ENCODE results near the gene RIPK4. TPM values are rescaled to one million over a fixed set of nuclear protein-coding genes. Genes with fewer than 3 reads are reported as not detected.
A peak's percentile ranks its signal among the peaks of the same experiment; 100 is the strongest.
"Not testable (repeated sequence)": the region's sequence is repeated elsewhere in the genome, so short reads cannot be mapped to it uniquely, and the experiment has no call there.

RIPK4 gene
- total RNA-seq, 1 experiment from 2014 or later = 0.76 TPM

DNA sequence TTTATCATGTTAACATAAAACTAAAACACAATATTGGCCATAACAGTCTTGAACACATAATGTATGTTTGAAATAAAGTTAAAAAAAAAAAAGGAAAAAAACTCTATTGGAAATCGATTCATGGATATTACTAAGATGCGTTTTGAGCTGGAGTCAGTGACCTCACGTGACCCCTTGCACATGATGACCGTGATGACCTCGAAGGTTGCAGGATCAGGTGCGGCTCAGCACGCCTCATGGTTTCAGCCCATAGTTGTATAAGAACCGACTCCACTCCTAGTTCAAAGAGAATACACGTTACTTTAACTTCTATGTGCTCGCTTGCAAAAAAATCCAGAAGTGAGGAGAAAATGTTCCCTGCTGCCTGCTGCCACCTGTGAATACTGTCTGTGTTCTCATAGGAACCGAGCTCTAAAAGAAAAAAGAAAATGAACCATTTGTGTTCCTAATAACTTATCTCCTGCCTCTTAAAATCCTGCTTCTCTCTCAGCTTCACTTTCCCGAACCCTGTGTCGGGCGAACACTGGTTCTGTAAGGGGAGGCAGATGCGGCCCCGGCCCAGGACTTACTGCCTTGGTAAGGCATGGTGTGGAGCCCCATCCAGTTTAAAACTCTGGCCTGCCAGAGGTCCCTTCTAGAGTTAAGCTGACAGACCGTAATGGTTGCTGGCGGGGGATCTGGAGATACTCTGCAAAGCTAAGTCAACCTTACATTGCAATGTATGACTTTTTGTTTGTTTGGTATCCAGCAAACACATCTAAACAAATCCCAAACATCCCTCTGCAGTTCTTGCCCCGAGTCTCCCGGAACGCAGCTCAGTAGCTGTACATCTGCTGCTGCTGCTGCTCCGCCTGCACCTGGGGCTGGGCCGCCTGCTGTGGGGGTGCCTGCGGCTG is 33.8 kb upstream of the RIPK4 start:
- no peaks in the 10 kb centered on the region for H3K27me3 ChIP-seq
- no peak overlapping the region for H3K4me3 ChIP-seq
- H3K36me3 ChIP-seq = peaks cover 42% of the 10 kb centered on the region
- no peak for DNase-seq
- no peaks in the 10 kb centered on the region for H3K9me3 ChIP-seq

DNA sequence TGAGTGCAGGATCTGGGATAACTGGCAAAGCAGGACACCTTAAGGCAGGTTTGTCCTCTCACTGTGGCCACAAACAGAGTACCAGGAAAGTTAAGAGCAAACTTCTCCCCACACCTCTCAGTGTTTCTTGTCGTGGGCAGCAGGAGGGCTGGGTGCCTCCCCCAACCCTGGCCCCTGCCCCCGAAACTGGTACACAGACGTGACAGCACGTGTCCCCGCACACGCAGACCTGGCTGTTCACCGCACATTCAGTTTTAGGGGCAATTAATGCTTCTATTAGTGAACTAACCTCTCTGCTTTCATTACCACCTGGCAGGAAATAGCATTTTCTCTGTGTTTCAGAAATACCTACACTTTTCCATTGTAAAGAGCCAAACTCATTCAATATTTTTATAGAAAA is 32.9 kb upstream of the RIPK4 start:
- no peaks in the 10 kb centered on the region for H3K27me3 ChIP-seq
- H3K36me3 ChIP-seq = peaks cover 38% of the 10 kb centered on the region
- H3K9me3 ChIP-seq = no peaks in the 10 kb centered on the region
- no peak overlapping the region for H3K4me3 ChIP-seq
- no peak for DNase-seq

DNA sequence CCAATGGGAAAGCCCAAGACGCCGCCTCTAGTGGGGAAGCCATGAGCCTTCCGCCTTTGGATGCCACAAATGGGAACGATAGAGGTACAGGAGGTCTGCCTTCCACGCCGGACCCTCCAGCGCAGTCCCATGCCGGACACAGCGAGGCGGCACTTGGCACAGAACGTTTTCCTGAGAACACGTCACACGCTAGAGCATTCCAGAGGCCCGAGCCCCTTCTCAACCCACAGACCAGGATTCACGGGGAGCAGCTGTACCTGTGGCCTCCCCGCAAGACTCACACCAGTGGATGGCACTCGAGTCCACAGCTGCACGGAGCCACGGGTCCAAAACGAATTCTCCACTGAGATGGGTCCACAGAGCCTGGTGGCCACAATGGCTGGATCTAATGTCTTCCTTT is 31.5 kb upstream of the RIPK4 start:
- no peak for DNase-seq
- peaks cover 6% of the 10 kb centered on the region for H3K9me3 ChIP-seq
- peaks cover 31% of the 10 kb centered on the region for H3K36me3 ChIP-seq
- no peaks in the 10 kb centered on the region for H3K27me3 ChIP-seq
- H3K4me3 ChIP-seq = no peak overlapping the region

DNA sequence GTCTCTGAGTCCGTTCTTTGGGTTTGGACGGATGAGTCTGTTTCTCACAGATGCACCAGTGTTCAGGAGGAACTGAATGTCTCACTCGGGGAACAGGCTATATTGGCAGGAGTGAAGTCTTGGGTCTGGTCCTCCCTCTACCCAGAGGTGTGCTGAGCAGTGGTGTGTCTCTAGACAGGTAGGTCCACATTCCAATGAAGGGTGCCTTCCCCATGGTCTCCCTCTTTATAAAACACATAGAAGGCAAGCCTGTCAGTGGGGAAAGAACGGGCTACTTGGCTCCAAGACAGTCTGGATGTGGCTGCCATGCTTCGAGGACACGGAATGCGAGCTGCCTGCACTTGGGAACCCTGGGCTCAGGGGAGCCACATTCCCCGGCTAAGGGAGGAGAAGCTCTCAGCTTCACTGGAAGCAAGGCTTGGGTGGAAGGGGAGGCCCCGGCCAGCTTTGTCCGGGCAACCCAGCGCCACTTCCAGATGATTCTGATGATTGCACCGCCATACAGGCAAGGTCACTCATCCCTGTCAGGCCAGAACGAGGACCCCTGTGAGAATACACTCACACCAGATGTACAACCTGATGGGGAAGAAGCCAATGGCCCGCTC is 29.7 kb upstream of the RIPK4 start:
- Histone ChIP-seq H3K27me3 (no peaks in the 10 kb centered on the region), H3K36me3 (peaks cover 26% of the 10 kb centered on the region), H3K9me3 (peaks cover 19% of the 10 kb centered on the region), H3K4me3 (no peak overlapping the region)
- DNase-seq = no peak

DNA sequence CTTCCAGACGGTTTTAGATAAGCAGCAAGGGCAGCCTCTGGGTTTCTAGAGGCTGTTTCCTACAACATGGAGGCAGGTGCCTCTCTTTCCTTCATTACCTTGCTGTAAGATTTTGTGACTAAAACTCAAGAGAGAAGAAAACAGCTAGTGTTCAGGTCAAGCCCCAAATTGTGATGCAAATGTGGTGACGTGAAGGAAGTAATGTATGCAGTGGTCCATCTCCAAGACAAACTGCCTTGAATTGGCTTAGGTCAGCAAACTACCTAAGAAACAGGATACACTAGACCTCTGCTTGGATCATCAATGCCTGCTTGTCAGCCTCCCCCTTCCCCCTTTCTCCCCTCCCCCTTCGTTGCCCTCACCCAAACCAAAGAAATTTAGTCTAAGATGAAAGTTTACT is 28.9 kb upstream of the RIPK4 start:
- H3K27me3 ChIP-seq = no peaks in the 10 kb centered on the region
- peaks cover 26% of the 10 kb centered on the region for H3K9me3 ChIP-seq
- peaks cover 18% of the 10 kb centered on the region for H3K36me3 ChIP-seq
- no peak overlapping the region for H3K4me3 ChIP-seq
- no peak for DNase-seq

DNA sequence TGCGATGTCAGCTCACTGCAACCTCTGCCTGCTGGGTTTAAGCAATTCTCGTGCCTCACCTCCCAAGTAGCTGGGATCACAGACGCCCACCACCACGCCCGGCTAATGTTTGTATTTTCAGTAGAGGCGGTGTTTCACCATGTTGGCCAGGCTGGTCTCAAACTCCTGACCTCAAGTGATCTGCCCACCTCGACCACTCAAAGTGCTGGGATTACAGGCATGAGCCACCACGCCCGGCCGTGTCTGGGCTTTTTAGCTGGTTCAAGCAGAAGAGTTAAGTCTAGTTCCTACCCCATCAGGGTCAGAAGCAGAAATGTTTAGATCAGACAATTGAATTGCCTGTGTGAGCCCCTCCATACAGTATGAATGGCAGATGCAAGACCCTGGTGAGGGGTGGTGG is 27.7 kb upstream of the RIPK4 start:
- Histone ChIP-seq H3K9me3 (peaks cover 28% of the 10 kb centered on the region), H3K36me3 (peaks cover 7% of the 10 kb centered on the region), H3K27me3 (no peaks in the 10 kb centered on the region), H3K4me3 (no peak overlapping the region)
- DNase-seq = no peak

DNA sequence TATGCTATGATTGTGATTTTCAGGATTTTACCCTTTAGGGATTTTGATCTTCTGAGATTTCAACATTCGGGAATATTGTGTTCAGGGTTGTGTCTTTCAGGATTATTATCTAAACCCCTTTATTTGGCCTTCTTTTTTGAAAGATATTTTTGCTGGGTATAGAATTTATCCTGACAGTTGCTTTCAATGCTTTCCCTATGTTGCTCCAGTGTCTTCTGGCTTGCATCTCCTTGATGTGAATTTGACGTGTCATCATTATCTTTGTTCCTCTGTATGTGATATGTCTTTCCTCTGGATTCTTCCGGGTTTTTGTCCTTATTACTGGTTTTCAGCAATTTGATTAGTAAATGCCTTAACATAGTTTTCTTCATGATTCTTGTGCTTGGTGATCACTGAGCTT is 25.9 kb upstream of the RIPK4 start:
- Histone ChIP-seq H3K9me3 (peaks cover 28% of the 10 kb centered on the region), H3K36me3 (peaks cover 4% of the 10 kb centered on the region), H3K4me3 (no peak overlapping the region), H3K27me3 (no peaks in the 10 kb centered on the region)
- DNase-seq = no peak

DNA sequence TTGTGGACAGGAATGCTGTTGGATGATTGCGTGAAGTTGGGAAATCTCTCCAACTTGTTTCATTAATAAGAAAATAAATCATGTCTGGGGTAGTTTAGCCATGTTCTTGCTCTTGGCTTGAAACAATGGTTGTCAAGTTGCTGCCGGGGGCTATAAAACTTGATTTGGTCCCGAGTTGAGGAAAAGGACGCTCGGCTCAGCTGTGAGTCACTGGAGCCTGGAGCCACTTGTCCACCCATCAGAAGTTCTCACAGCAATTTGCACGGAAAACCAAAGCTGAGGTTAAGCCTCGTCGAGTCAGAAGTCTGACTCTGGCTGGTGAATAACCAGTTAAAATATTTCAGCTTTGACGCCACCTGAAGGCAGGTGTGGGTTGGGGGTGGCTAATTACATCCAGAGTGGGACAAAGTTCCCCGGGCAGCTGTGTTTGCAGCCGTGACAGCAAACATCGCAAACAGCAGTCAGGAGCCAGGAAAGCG is 19.7 kb upstream of the RIPK4 start:
- Histone ChIP-seq H3K9me3 (peaks cover 8% of the 10 kb centered on the region), H3K27me3 (no peaks in the 10 kb centered on the region), H3K4me3 (no peak overlapping the region), H3K36me3 (no peaks in the 10 kb centered on the region)
- peak; percentile 72 for DNase-seq

DNA sequence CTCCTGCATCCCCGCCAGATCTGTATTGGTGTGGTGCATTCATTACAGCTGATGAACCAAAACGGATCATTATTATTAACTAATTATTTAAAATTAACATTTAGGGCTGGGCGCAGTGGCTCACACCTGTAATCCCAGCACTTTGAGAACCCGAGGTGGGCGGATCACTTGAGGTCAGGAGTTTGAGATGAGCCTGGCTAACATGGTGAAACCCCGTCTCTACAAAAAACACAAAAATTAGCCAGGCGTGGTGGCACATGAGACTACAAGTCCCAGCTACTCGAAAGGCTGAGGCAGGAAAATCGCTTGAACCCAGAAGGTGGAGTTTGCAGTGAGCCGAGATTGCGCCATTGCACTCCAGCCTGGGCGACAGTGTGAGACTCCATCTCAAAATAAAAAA is 18.4 kb upstream of the RIPK4 start:
- not testable (repeated sequence) for H3K9me3 ChIP-seq, H3K27me3 ChIP-seq, H3K36me3 ChIP-seq, DNase-seq, H3K4me3 ChIP-seq

DNA sequence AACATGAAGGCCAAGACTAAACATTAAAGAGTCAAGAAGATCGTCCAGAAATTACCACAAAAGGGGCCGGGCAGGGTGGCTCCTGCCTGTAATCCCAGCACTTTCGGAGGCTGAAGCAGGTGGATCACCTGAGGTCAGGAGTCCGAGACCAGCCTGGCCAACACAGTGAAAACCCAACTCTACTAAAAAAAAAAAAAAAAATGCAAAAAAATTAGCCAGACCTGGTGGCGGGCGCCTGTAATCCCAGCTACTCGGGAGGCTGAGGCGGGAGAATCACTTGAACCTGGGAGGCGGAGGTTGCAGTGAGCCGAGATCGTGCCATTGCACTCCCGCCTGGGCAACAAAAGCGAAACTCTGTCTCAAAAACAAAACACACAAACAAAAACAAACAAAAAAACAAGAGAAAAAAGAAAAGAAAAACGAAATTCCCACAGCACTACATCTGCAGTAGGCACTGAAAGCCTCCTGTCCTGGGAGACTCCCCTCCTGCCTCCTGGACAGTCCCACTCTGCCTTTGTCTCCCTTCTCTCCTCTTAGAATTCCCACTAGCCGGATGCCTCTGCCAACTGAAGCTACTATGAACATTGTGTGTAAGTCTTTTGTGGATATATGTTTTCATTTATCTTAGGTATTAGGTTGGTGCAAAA is 17.7 kb upstream of the RIPK4 start:
- no peak for DNase-seq
- no peaks in the 10 kb centered on the region for H3K9me3 ChIP-seq
- no peaks in the 10 kb centered on the region for H3K27me3 ChIP-seq
- H3K4me3 ChIP-seq = no peak overlapping the region
- H3K36me3 ChIP-seq = no peaks in the 10 kb centered on the region

DNA sequence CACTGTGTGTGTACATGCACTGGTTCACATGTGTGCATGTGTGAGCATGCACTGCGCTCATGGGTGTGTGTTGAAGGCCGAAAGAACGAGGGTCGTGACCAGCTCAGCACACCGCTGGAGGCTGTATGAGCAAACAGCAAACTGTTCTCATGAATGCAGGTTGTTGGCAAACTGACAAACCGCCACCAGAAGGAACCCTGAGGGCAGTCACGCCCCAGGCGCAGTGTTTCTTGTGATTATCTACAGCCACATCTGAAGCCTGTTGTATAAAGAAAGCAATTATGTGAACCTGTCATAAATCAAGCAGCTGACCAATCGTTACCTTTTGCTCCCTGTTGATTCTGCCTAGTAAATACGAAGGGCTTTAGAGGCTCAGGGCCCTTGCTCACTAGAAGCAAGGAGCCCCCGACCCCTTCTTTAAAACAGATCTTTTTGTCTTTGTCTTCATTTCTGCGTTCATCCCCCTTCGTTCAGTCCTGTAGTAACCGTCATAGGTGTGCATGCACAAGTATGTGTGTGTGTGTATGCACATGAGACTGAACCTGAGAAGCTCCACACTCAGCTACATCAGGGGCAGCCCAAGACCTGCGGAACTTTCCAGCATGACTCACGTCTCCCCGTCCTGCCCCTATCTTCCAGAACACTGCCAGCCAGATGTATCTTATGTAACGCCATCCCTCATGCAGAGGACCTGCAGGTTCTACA is 16.8 kb upstream of the RIPK4 start:
- no peaks in the 10 kb centered on the region for H3K36me3 ChIP-seq
- H3K27me3 ChIP-seq = no peaks in the 10 kb centered on the region
- no peaks in the 10 kb centered on the region for H3K9me3 ChIP-seq
- no peak overlapping the region for H3K4me3 ChIP-seq
- DNase-seq = no peak

DNA sequence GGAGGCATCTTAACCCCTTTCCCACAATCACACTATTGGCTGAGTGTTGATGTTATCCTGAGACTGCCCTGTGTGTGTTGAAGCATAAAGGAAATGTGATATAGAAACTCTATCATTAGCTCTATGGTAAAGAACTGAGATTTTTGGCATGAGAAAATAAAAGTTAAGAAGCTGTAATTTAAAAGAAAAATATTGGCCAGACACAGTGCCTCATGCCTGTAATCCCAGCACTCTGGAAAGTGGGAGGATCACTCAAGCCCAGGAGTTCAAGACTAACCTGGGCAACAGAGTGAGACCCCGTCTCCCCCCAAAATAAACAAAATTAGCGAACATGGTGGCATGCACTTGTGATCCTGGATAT is 14.2 kb upstream of the RIPK4 start:
- no peaks in the 10 kb centered on the region for H3K9me3 ChIP-seq
- no peaks in the 10 kb centered on the region for H3K27me3 ChIP-seq
- H3K36me3 ChIP-seq = no peaks in the 10 kb centered on the region
- no peak for DNase-seq
- H3K4me3 ChIP-seq = no peak overlapping the region

DNA sequence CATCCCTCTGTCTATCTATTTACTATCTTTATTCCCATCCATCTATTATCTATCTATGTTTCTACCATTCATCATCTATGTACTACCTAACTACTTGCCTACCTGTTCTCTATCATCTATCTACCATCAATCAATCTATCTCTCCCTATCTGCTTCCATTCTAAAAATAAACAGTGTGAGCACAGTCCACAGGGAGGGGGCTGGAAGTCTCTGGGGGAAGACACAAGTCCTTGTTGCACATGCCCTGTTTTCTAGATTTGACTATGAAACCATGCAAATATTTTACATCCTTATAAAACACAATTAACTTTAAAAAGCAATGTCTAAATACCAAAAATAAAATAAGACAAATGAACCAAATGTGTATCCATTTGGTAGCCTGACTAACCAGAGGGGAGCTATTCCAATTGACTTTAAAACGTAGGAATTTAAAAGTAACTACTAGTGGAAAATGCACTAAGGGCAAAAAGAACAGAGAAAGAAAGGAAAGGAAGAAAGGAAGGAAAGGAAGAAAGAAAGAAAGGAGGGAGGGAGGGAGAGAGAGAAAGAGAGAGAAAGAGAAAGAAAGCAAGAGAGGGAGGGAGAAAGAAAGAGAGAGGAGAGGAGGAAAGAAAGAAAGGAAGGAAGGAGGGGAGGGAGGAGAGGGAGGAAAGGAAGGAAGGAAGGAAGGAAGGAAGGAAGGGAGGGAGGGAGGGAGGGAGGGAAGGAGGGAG is 13.6 kb upstream of the RIPK4 start:
- Histone ChIP-seq H3K27me3 (no peaks in the 10 kb centered on the region), H3K36me3 (no peaks in the 10 kb centered on the region), H3K4me3 (no peak overlapping the region), H3K9me3 (no peaks in the 10 kb centered on the region)
- DNase-seq = no peak

DNA sequence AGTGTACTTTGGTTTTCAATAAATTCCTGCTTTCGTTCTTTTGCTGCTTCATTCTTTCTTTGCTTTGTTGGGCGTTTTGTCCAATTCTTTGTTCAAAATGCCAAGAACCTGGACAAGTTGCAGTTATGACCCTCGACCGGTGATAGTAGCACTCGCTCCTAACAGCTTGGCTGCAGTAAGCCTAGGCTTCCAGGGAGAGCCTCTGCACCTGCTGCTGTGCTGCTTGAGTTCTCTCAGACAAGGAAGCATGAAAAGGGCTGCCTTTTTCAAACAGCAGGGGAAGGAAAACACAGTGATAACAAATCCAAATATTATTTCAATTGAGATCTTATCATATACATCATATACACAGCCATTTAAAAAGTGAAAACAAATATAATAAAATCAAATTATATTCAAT is 12.8 kb upstream of the RIPK4 start:
- H3K36me3 ChIP-seq = no peaks in the 10 kb centered on the region
- no peak for DNase-seq
- H3K27me3 ChIP-seq = no peaks in the 10 kb centered on the region
- no peaks in the 10 kb centered on the region for H3K9me3 ChIP-seq
- no peak overlapping the region for H3K4me3 ChIP-seq

DNA sequence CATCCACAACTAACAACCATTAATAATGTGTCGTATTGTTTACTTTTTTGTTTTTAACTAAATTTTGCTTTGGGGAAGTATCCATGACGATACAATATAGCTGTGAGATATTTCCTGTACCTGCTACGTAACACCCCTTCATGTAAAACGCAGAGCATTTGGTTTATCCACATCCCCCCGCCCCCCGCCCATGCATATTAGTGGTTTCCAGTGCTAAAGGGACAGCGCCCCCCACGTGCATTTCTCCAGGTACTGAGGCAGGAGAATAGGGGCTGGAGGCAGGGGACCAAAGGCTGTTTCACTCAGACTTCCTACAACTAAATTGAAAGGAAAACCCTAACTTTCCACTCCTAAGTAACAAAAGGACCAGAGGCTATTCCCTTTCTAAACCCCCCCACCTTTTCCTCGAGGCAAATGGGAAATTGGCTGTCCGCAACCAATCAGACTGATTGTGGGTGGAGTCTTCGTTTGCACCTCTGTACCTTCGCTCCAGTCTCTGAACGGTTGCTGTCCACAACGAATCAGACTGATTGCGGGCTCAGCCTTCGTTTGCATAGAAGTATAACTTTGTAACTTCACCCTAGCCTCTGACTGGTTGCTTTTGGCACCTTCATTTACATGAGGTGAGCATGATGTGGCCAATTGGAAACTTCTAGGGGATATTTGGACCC is 12.2 kb upstream of the RIPK4 start:
- H3K27me3 ChIP-seq = no peaks in the 10 kb centered on the region
- no peak for DNase-seq
- H3K9me3 ChIP-seq = no peaks in the 10 kb centered on the region
- no peaks in the 10 kb centered on the region for H3K36me3 ChIP-seq
- no peak overlapping the region for H3K4me3 ChIP-seq

All from MG63 (cell line).